ENCODE results near the gene FAF1.

DNA sequence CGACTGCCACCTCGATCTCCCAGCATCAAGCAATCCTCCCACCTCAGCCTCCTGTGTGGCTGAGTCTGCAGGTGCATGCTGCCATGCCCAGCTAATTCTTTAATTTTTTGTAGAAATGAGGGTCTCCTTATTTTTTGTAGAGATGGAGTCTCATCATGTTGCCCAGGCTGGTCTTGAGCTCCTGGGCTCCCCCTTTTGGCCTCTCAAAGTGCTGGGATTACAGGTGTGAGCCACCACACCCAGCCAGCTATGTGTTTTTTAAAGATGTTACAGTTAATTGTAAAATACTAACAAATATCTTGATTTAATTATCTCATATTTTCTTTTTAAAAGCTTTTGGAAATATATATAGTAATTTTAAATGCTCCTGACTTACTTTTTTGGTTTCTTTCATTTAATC lies 355.5 kb downstream of the FAF1 start:
- TF ChIP-seq, protein P1, sequence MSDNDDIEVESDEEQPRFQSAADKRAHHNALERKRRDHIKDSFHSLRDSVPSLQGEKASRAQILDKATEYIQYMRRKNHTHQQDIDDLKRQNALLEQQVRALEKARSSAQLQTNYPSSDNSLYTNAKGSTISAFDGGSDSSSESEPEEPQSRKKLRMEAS (IDR thresholded peaks at IDR 0.05): no peak
- TF ChIP-seq, protein P2, sequence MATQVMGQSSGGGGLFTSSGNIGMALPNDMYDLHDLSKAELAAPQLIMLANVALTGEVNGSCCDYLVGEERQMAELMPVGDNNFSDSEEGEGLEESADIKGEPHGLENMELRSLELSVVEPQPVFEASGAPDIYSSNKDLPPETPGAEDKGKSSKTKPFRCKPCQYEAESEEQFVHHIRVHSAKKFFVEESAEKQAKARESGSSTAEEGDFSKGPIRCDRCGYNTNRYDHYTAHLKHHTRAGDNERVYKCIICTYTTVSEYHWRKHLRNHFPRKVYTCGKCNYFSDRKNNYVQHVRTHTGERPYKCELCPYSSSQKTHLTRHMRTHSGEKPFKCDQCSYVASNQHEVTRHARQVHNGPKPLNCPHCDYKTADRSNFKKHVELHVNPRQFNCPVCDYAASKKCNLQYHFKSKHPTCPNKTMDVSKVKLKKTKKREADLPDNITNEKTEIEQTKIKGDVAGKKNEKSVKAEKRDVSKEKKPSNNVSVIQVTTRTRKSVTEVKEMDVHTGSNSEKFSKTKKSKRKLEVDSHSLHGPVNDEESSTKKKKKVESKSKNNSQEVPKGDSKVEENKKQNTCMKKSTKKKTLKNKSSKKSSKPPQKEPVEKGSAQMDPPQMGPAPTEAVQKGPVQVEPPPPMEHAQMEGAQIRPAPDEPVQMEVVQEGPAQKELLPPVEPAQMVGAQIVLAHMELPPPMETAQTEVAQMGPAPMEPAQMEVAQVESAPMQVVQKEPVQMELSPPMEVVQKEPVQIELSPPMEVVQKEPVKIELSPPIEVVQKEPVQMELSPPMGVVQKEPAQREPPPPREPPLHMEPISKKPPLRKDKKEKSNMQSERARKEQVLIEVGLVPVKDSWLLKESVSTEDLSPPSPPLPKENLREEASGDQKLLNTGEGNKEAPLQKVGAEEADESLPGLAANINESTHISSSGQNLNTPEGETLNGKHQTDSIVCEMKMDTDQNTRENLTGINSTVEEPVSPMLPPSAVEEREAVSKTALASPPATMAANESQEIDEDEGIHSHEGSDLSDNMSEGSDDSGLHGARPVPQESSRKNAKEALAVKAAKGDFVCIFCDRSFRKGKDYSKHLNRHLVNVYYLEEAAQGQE (IDR thresholded peaks at IDR 0.05; ENCODE audit: low read depth): no peak
- TF ChIP-seq FOXM1 (IDR thresholded peaks at IDR 0.05; ENCODE audit: borderline replicate concordance, low read depth) (no peak), YY1 (IDR thresholded peaks at IDR 0.05; ENCODE audit: low read depth) (no peak), ZBTB7A (IDR thresholded peaks at IDR 0.05; ENCODE audit: low read depth) (no peak), TAF1 (IDR thresholded peaks at IDR 0.05; ENCODE audit: low read depth) (no peak), CREB1 (IDR thresholded peaks at IDR 0.05; ENCODE audit: low read depth) (no peak), RAD21 (IDR thresholded peaks at IDR 0.05; ENCODE audit: low read depth) (no peak), EP300 (IDR thresholded peaks at IDR 0.05; ENCODE audit: borderline replicate concordance) (no peak), EGR1 (IDR thresholded peaks at IDR 0.05) (no peak)
- TF ChIP-seq, protein P3, sequence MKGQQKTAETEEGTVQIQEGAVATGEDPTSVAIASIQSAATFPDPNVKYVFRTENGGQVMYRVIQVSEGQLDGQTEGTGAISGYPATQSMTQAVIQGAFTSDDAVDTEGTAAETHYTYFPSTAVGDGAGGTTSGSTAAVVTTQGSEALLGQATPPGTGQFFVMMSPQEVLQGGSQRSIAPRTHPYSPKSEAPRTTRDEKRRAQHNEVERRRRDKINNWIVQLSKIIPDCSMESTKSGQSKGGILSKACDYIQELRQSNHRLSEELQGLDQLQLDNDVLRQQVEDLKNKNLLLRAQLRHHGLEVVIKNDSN (IDR thresholded peaks at IDR 0.05): no peak
